HG02610 (cell line): ENCODE results near the gene ANTXRL.
"Not testable (repeated sequence)": the region's sequence is repeated elsewhere in the genome, so short reads cannot be mapped to it uniquely, and the experiment has no call there.

Experiments used
- ATAC-seq: cut with Tn5 transposase; IDR thresholded peaks from one replicate; pipeline ENCODE4 v1.9.1; 2021; ENCODE audit warnings: mild to moderate bottlenecking, moderate library complexity; ENCODE audit not compliant: unreplicated experiment

ANTXRL gene

GRCh38 chr10:46293832-46294640, 7.2 kb downstream of the ANTXRL start:
- no peak for ATAC-seq

GRCh38 chr10:46294641-46295220, 7.9 kb downstream of the ANTXRL start:
- ATAC-seq = no peak

DNA sequence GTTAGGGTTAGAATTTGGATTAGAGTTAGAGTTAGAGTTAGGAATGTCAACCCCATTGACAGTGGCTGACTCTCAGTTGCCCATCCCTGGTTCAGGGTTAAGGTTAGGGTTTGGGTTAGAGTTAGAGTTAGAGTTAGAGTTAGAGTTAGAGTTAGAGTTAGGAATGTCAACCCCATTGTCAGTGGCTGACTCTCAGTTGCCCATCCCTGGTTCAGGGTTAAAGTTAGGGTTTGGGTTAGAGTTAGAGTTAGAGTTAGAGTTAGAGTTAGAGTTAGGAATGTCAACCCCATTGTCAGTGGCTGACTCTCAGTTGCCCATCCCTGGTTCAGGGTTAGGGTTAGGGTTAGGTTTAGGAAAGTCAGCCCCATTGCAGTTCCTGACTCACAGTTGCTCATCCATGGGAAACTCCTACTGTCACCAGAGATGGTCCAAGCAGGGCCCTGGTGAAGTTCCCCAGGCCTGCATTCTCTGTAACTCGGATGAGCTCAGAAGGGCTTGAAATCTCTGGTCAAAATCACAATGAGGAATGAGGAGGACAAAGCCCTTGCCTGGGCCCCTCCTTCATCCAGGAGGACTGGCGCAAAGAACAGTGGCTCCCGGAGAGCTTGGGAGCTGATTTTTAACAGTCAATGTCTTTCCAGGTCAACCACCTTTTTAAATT, 8.7 kb downstream of the ANTXRL start:
- not testable (repeated sequence) for ATAC-seq

DNA sequence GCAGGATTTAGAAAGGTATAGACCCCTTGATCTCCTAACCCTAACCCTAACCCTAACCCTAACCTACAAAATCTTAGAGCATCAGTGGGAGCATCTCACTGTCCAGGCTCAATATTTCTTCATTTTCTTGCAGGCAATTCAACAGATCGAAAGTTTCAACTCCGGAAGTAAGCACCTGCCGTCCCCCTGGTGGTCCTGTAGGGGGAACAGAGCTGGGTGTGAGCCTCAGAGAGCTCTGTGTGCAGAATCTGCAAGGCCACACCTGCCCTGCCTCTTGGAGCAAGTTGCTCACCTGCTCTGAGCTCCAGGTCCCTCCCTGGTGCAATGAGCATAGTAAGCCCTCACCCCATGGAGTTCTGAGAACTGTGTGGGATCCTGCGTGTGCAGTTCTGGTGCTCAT, 9.3 kb downstream of the ANTXRL start:
- ATAC-seq = not testable (repeated sequence)

GRCh38 chr10:46296641-46297141, 9.9 kb downstream of the ANTXRL start:
- ATAC-seq = no peak

GRCh38 chr10:46297406-46298204, 10.8 kb downstream of the ANTXRL start:
- no peak for ATAC-seq

GRCh38 chr10:46298477-46299285, 11.9 kb downstream of the ANTXRL start:
- ATAC-seq = no peak

DNA sequence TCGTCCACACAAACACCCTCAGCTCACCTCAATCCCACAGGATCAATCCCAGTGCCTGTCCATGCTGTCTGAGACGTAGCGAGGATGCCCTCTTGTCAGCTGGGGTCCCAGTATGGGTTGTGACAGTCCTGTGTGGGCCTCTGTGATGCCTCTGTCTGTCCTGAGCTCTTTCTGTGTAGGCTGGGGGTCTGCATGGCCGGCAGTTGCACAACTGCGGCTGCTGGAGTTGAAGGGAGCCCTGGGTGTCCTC, 12.4 kb downstream of the ANTXRL start:
- ATAC-seq = no peak

GRCh38 chr10:46299536-46300369, 13.0 kb downstream of the ANTXRL start:
- no peak for ATAC-seq

DNA sequence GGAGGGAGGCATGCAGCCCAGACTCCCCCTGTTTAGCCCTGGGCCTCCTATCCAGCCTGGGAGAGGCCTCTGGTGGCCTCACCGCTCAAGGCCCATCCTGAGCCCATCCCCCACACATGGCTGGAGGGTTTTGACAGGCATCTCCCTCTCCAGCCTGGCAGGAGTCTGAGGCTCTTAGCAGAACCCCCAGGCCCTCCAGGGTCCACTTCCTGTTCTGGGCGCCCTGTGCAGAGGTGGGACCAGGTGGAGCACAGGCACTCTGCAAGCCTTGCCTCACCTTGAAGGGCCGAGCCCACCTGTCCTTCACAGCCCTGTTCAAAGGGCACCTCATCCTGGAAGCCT, 13.5 kb downstream of the ANTXRL start:
- ATAC-seq = not testable (repeated sequence)

DNA sequence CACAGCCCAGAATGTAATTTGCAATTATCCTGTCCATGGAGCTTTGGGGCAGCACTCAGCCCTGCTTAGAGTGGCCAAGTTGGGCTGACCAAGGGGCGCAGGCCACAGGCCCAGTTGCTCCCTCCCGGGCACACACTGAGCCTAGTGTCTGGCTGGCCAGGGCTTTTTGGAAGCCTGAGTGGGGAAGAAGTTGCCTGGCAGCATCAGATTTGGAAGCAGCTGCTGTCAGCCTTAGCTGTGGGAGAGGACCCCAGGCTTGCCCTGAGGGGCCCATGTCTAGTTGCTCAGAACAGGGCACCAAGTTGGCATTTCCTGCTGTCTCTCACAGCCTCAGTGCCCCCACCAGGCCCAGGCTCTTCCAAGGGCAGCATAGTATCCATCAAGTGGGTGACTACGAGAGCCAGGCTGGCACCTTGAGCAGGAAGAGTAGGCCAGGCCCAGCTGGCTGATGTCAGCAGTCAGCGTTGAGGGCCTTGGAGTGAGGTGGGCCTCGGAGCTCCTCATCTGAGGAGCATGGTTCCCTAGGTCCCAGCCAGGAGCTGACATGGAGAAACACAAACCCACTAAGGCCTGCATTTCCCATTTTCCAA, 14.4 kb downstream of the ANTXRL start:
- no peak for ATAC-seq

DNA sequence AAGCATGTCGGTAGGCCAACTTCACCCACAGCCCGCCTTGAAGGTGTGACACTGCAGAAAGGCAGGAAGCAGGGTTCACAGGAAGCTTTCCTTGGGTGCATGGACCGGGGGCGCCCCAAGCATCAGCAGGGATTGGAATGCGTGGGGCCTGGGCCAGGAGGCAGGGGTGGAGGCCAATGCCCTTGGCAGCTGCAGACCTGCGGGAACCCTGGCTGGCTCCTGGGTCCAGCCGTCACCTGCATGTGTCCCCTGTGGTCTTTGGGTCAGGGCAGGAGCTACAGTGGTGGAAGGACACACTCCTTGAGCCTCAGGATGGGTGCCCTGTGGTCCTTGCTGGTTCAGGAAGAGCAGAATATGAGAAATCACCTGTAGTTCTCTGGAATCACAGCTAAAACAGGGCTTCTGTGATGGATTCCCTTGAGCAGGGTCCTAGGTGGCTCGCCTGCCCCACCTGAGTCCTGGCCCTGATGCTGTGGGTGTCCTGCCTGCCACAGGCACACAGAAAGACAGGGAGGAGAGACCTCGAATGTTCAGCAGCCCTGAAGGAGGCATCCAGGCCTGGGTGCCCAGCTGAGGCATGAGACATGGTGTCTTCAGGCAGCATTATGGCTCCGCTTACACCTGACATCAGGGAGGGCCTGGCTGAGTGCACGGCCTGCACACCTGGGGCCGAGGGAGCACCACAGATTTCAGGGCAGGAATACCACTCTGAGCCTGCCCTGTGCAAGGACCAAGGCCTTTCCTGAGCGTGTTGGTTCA, 15.1 kb downstream of the ANTXRL start:
- no peak for ATAC-seq

DNA sequence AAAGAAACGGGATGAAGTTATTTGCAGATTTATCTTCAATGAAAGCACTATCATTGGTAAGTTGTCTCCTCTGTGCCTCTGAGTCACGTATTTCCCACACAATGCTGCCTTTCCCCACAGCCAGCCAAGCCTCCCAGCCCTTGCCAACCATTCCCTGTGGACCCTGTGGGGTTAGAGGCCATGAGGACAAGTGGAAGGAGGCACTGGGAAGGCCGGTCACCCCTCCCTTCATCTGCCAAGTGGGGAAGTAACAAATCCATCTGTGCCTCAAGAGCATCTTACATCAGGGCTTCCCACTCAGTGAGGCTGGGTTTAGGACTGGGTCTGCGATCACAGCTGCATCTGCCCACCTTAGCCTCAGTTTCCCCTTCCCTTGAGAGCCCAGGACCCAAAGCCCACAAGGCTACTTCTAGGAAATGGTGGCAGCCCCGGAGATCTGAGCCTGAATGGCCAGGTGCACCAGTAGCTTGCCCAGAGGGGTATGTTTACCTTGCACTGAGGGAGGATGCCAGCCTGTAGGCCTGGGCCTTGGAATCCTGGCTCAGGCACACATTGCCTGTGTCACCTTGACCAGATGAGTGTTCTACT, 16.1 kb downstream of the ANTXRL start:
- ATAC-seq = not testable (repeated sequence)

GRCh38 chr10:46304062-46304461, 17.3 kb downstream of the ANTXRL start:
- no peak for ATAC-seq

- ATAC-seq = not testable (repeated sequence)
Observed at GRCh38 chr10:46304671-46305070, 17.9 kb downstream of the ANTXRL start.

DNA sequence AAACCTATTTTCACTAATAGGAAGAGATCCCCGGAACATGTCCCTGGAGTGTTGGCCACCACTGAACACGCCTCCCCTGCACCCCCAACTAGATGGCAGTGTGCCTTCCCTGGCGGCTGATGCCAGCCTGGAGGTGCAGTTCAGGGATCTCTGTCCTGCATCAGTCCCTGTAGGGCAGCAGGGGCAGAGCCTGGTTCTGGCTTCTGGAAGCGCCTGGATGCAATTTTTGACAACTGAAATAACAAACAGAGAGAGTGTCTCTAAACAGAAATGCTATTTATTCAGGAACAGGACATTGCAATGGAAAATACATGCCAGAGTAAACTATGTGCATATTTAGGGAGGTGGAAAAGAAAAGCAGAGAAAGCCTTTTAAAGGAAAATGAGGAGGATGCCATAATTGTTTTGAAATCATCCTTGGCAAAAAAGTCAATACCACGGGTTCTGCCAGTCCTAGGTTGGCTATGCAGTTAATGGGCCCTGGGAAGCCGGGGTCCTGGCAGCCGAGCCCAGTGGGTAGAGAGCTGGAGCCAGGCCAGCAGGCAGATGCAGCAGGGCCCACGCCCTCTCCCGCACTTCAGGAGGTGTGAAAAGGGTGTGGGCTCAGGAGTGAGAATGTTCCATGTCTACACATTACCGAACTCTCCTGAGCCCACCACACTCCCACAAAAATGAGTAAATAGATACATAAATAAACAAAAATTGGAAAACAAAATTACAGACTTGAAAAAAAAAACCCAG, 18.5 kb downstream of the ANTXRL start:
- ATAC-seq = no peak

DNA sequence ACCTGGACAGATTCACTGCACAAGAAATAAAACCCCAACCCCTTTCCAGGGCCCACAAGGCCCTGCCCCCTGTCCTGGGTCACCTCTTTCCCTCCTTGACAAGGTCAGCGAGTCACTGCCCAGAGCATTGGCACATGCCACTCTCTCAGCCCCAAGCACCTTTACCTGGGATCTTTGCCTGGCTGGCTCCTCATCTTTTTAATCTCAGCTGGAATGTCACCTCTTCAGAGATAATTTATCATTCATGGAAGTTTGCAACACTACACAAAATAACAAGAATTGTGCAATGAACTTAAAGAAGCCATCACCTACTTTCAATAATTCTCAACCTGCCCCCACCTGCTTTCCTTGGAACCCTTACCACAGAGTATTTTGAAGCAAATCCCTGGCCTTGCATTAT, 19.2 kb downstream of the ANTXRL start:
- no peak for ATAC-seq
